Erythroblast (primary cell): ENCODE data around the gene SAMD1.
"Not testable (repeated sequence)": the region's sequence is repeated elsewhere in the genome, so short reads cannot be mapped to it uniquely, and the experiment has no call there.

Source experiments
- GATA1 ChIP-seq: IDR thresholded peaks from 2 replicates; pipeline ENCODE4 v1.6.1; 2011; ENCODE audit warnings: low read depth, mild to moderate bottlenecking, control low read depth, low read length, moderate library complexity
- POLR2A ChIP-seq: IDR thresholded peaks from 2 replicates; pipeline ENCODE4 v1.6.1; 2011; ENCODE audit warnings: mild to moderate bottlenecking, low read length

DNA sequence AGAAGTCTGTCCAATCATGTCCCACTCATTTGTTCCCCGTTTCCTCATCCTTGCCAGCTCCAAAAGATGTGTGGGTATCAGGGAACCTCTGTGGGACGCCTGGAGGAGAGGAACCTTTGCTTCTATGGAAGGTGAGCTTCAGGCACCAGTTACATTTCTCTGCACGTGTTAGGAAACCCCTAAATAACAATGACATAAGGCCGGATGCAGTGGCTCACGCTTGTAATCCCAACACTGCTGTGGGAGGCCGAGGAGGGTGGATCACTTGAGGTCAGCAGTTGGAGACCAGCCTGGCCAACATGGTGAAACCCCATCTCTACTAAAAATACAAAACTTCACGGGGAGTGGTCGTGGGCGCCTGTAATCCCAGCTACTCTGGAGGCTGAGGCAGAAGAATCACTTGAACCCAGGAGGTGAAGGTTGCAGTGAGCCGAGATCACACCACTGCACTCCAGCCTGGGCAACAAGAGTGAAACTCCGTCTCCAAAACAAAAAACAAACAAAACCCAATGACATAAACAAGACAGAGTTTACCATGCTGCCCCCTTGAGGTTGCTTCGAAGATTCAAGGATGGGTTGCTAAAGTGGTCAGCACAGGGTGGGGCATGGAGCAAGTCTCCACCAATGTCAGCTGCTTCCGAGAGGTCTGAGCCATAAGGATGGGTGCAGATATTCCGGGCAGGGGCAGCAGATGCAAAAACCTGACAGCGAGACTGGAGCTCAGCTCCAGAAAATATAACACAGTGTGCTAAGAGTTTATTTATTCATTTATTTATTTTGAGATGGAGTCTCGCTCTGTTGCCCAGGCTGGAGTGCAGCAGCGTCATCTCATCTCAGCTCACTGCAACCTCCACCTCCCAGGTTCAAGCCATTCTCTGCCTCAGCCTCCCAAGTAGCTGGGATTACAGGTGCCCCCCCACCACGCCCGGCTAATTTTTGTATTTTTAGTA is 47.6 kb downstream of the SAMD1 start:
- TF ChIP-seq POLR2A, GATA1: not testable (repeated sequence)
